HEK293 (cell line): Measurements from ENCODE around the gene AIG1.

Experiments used
- CTCF ChIP-seq: fragments of 450-650 bp; formaldehyde crosslinking; IDR thresholded peaks from 2 replicates; pipeline ENCODE4 v1.5.1; 2016; ENCODE audit warnings: missing biosample characterization, missing genetic modification characterization
- KLF9 ChIP-seq: fragments of 450-650 bp; formaldehyde crosslinking; IDR thresholded peaks from 2 replicates; pipeline ENCODE4 v1.5.1; 2016; ENCODE audit warnings: missing biosample characterization, missing genetic modification characterization, low read depth
- MZF1 ChIP-seq: fragments of 450-650 bp; formaldehyde crosslinking; IDR thresholded peaks from 2 replicates; pipeline ENCODE4 v1.5.1; 2017; ENCODE audit warnings: missing biosample characterization, missing genetic modification characterization, borderline replicate concordance
- REPIN1 ChIP-seq: fragments of 450-650 bp; formaldehyde crosslinking; IDR thresholded peaks from 2 replicates; pipeline ENCODE4 v1.5.1; 2017; ENCODE audit warnings: missing biosample characterization, missing genetic modification characterization, low read depth
- SALL2 ChIP-seq: fragments of 450-650 bp; formaldehyde crosslinking; IDR thresholded peaks from 2 replicates; pipeline ENCODE4 v1.5.0; 2017; ENCODE audit warnings: missing biosample characterization, mild to moderate bottlenecking, missing genetic modification characterization, borderline replicate concordance
- TCF7L2 ChIP-seq: IDR thresholded peaks from 2 replicates; pipeline ENCODE4 v1.6.1; 2011; ENCODE audit warnings: low read depth, mild to moderate bottlenecking, inconsistent platforms, low read length, moderate library complexity, borderline replicate concordance
- ZBTB8A ChIP-seq: fragments of 450-650 bp; formaldehyde crosslinking; IDR thresholded peaks from 2 replicates; pipeline ENCODE4 v1.5.1; 2016; ENCODE audit warnings: missing biosample characterization, missing genetic modification characterization
- ZNF121 ChIP-seq: fragments of 450-650 bp; formaldehyde crosslinking; IDR thresholded peaks from 2 replicates; pipeline ENCODE4 v1.5.1; 2016; ENCODE audit warnings: missing biosample characterization, missing genetic modification characterization
- ZNF133 ChIP-seq: fragments of 450-650 bp; formaldehyde crosslinking; IDR thresholded peaks from 2 replicates; pipeline ENCODE4 v1.5.1; 2016; ENCODE audit warnings: missing biosample characterization, missing genetic modification characterization
- ZNF155 ChIP-seq: fragments of 450-650 bp; formaldehyde crosslinking; IDR thresholded peaks from 2 replicates; pipeline ENCODE4 v1.5.1; 2016; ENCODE audit warnings: missing biosample characterization, missing genetic modification characterization
- ZNF580 ChIP-seq: fragments of 450-650 bp; formaldehyde crosslinking; IDR thresholded peaks from 2 replicates; pipeline ENCODE4 v1.5.1; 2016; ENCODE audit warnings: missing biosample characterization, missing genetic modification characterization
- ZNF626 ChIP-seq: fragments of 450-650 bp; sonication (Bioruptor Pico); formaldehyde crosslinking; IDR thresholded peaks from 2 replicates; pipeline ENCODE4 v1.5.1; 2018; ENCODE audit warnings: missing biosample characterization, missing genetic modification characterization, inconsistent platforms
- ZNF660 ChIP-seq: fragments of 450-650 bp; IDR thresholded peaks from 2 replicates; pipeline ENCODE4 v1.5.1; 2018; ENCODE audit warnings: missing biosample characterization, mild to moderate bottlenecking, missing genetic modification characterization
- ZSCAN18 ChIP-seq: fragments of 450-650 bp; formaldehyde crosslinking; IDR thresholded peaks from 2 replicates; pipeline ENCODE4 v1.5.1; 2016; ENCODE audit warnings: missing biosample characterization, missing genetic modification characterization

GRCh38 chr6:143109196-143109595, 48.5 kb downstream of the AIG1 start:
- TF ChIP-seq CTCF (tag by site-specific recombination): no peak
- TF ChIP-seq ZBTB8A: no peak
- TF ChIP-seq ZNF580 (tag by site-specific recombination): no peak
- TF ChIP-seq SALL2 (tag by site-specific recombination): no peak
- no peak for TF ChIP-seq ZSCAN18 (tag by site-specific recombination)
- no peak for TF ChIP-seq ZNF660 (tag by site-specific recombination)
- TF ChIP-seq ZNF626 (tag by site-specific recombination): no peak
- no peak for TF ChIP-seq ZNF133 (tag by site-specific recombination)
- no peak for TF ChIP-seq REPIN1 (tag by site-specific recombination)
- TF ChIP-seq ZNF121 (tag by site-specific recombination): no peak
- TF ChIP-seq TCF7L2: no peak
- no peak for TF ChIP-seq ZNF155 (tag by site-specific recombination)
- no peak for TF ChIP-seq MZF1 (tag by site-specific recombination)
- no peak for TF ChIP-seq KLF9 (tag by site-specific recombination)
